ENCODE results near the gene SAMD1.
A peak's percentile ranks its signal among the peaks of the same experiment; 100 is the strongest.

The SAMD1 gene

GRCh38 chr19:14090509-14091080, at the start of gene SAMD1:
SAMD1 (minus strand) TSS chr19:14090751.
- DNase-seq (ENCODE audit: low read depth): peak; percentile 77

- DNase-seq (ENCODE audit: low read depth): no peak
Measured at GRCh38 chr19:14139944-14140343, 49.4 kb upstream of the SAMD1 start.

GRCh38 chr19:14138576-14139265, 48.2 kb upstream of the SAMD1 start:
- DNase-seq (ENCODE audit: low read depth): no peak

- DNase-seq (ENCODE audit: low read depth): peak; percentile 98
Measured at GRCh38 chr19:14136509-14137281, 46.1 kb upstream of the SAMD1 start, which contains the start of gene ASF1B. ASF1B (minus strand) TSS chr19:14136589; CDS start chr19:14136456, 133 bp downstream.

- no peak for DNase-seq (ENCODE audit: low read depth)
Measured at GRCh38 chr19:14135985-14136508, 45.5 kb upstream of the SAMD1 start.

- DNase-seq (ENCODE audit: low read depth): no peak
Measured at GRCh38 chr19:14135355-14135754, 44.8 kb upstream of the SAMD1 start.

GRCh38 chr19:14127929-14128509, 37.5 kb upstream of the SAMD1 start:
- no peak for DNase-seq (ENCODE audit: low read depth)

GRCh38 chr19:14127176-14127575, 36.6 kb upstream of the SAMD1 start:
- DNase-seq (ENCODE audit: low read depth): no peak

- DNase-seq (ENCODE audit: low read depth): no peak
Measured at GRCh38 chr19:14122924-14123323, 32.4 kb upstream of the SAMD1 start.

- no peak for DNase-seq (ENCODE audit: low read depth)
Measured at GRCh38 chr19:14120497-14120780, 29.9 kb upstream of the SAMD1 start.

- no peak for DNase-seq (ENCODE audit: low read depth)
Measured at GRCh38 chr19:14119644-14120496, 29.3 kb upstream of the SAMD1 start.

GRCh38 chr19:14119146-14119545, 28.6 kb upstream of the SAMD1 start:
- DNase-seq (ENCODE audit: low read depth): no peak

- DNase-seq (ENCODE audit: low read depth): no peak
Measured at GRCh38 chr19:14118165-14119051, 27.9 kb upstream of the SAMD1 start.

- DNase-seq (ENCODE audit: low read depth): peak; percentile 99
Measured at GRCh38 chr19:14117668-14118164, 27.2 kb upstream of the SAMD1 start, which contains the start of gene PRKACA. PRKACA (minus strand) TSS chr19:14117762; CDS start chr19:14117547, 215 bp downstream.

GRCh38 chr19:14116918-14117578, 26.5 kb upstream of the SAMD1 start:
- no peak for DNase-seq (ENCODE audit: low read depth)

- no peak for DNase-seq (ENCODE audit: low read depth)
Measured at GRCh38 chr19:14116525-14116917, 26.0 kb upstream of the SAMD1 start.

GRCh38 chr19:14115756-14116155, 25.2 kb upstream of the SAMD1 start:
- DNase-seq (ENCODE audit: low read depth): no peak

GRCh38 chr19:14114854-14115253, 24.3 kb upstream of the SAMD1 start:
- peak; percentile 53 for DNase-seq (ENCODE audit: low read depth)

- DNase-seq (ENCODE audit: low read depth): no peak
Measured at GRCh38 chr19:14114439-14114838, 23.9 kb upstream of the SAMD1 start.

Measured in activated T-cell treated with anti-CD3 and anti-CD28 coated beads for 48 hours (primary cell).